Endothelial cell of umbilical vein (primary cell): ENCODE results near the gene ZBTB20. TPM values are rescaled to one million over a fixed set of nuclear protein-coding genes. Genes with fewer than 3 reads are reported as not detected.

Experiments
- BruUV-seq: library from RNA; stranded (reverse); fragments of 400-500 nt; replicated peaks from 2 replicates; lab custom pipeline; 2021; lab: Mats Ljungman, UMichigan
- CTCF ChIA-PET: fragments of 300-600, 350-600 bp; sonication (Branson Sonifier 250); formaldehyde crosslinking; loops from one replicate; lab custom pipeline; 2021; ENCODE audit warnings: antibody characterized with exemption, inconsistent platforms; lab: Charles Lee
- POLR2A ChIA-PET: fragments of 300-600, 350-600 bp; sonication (Branson Sonifier 250); formaldehyde crosslinking; loops from one replicate; lab custom pipeline; 2021; ENCODE audit warnings: antibody characterized with exemption, inconsistent platforms; lab: Charles Lee
- DNase-seq: peaks from one replicate; pipeline ENCODE4 v3.0.0-alpha.2; 2011; ENCODE audit warnings: low read depth, low spot score
- FAIRE-seq: peaks from 2 replicates; lab custom pipeline; 2011; peaks lifted over from hg19 to GRCh38; lab: Jason Lieb, UNC
- H2AFZ ChIP-seq: 2 replicates; pipeline ENCODE4 v1.6.0; 2012; ENCODE audit warnings: low read depth, low read length, control low read depth, inconsistent platforms
- H3K27ac ChIP-seq: 2 replicates; pipeline ENCODE4 v1.5.1; 2011; ENCODE audit warnings: low read depth, mild to moderate bottlenecking, control low read depth, low read length, moderate library complexity; ENCODE audit not compliant: insufficient read depth
- H3K27me3 ChIP-seq, 2 experiments: 2 replicates each; pipeline versions ENCODE4 v1.6.0 to v1.6.1; 2011; ENCODE audit warnings: low read length in 2 of 2, mixed read lengths in 1 of 2; ENCODE audit not compliant: control insufficient read depth in 2 of 2, insufficient read depth in 2 of 2
- H3K36me3 ChIP-seq, 2 experiments: 2 replicates in 1 of 2; 3 replicates in 1 of 2; pipeline ENCODE4 v1.5.1; 2011; ENCODE audit warnings: low read length in 2 of 2, mild to moderate bottlenecking in 1 of 2, moderate library complexity in 1 of 2; ENCODE audit not compliant: control insufficient read depth in 2 of 2, insufficient read depth in 2 of 2; ENCODE audit errors: extremely low read depth in 1 of 2
- H3K4me1 ChIP-seq: 3 replicates; pipeline ENCODE4 v1.5.1; 2011; ENCODE audit warnings: mild to moderate bottlenecking, low read length; ENCODE audit not compliant: control insufficient read depth, insufficient read depth; ENCODE audit errors: extremely low read depth
- H3K4me2 ChIP-seq: 2 replicates; pipeline ENCODE4 v1.6.1; 2011; ENCODE audit warnings: low read length, control low read depth, mixed read lengths; ENCODE audit not compliant: insufficient read depth
- H3K4me3 ChIP-seq, 3 experiments: fragments of 200-600 bp in 1 of 3; sonication (generic), shearing (Covaris generic) in 1 of 3; replicated peaks in 1 of 3; 2 replicates each; pipeline ENCODE4 v1.5.1; 2011 to 2016; ENCODE audit warnings: control low read depth in 3 of 3, low read length in 3 of 3, mild to moderate bottlenecking in 2 of 3, inconsistent platforms in 1 of 3, low read depth in 1 of 3, moderate library complexity in 1 of 3; ENCODE audit not compliant: insufficient read depth in 1 of 3
- H3K79me2 ChIP-seq: 2 replicates; pipeline ENCODE4 v1.6.0; 2012; ENCODE audit warnings: low read length, inconsistent platforms; ENCODE audit not compliant: control insufficient read depth, insufficient read depth
- H3K9ac ChIP-seq: replicated peaks from 2 replicates; pipeline ENCODE3; 2011; ENCODE audit warnings: low read length, control low read depth; ENCODE audit not compliant: insufficient read depth; ENCODE audit errors: extremely low read depth
- H3K9me1 ChIP-seq: replicated peaks from 3 replicates; pipeline ENCODE4 v1.6.0; 2011; ENCODE audit warnings: mild to moderate bottlenecking, low read length; ENCODE audit not compliant: control insufficient read depth, insufficient read depth; ENCODE audit errors: extremely low read depth
- H3K9me3 ChIP-seq: replicated peaks from 2 replicates; pipeline ENCODE4 v1.5.1; 2012; ENCODE audit warnings: low read length, inconsistent platforms; ENCODE audit not compliant: control insufficient read depth, insufficient read depth
- H4K20me1 ChIP-seq: replicated peaks from 2 replicates; pipeline ENCODE3; 2011; ENCODE audit warnings: mild to moderate bottlenecking, low read length; ENCODE audit not compliant: control insufficient read depth, insufficient read depth; ENCODE audit errors: extremely low read depth
- EZH2 ChIP-seq: IDR thresholded peaks from 2 replicates; pipeline ENCODE4 v1.6.1; 2012; ENCODE audit warnings: borderline replicate concordance, low read depth, mild to moderate bottlenecking, moderate library complexity, low read length, inconsistent platforms; ENCODE audit not compliant: severe bottlenecking
- FOS ChIP-seq: IDR thresholded peaks from 2 replicates; pipeline ENCODE4 v1.6.1; 2011; ENCODE audit warnings: mild to moderate bottlenecking, low read length, moderate library complexity, borderline replicate concordance; ENCODE audit not compliant: insufficient read depth
- GATA2 ChIP-seq: IDR thresholded peaks from 2 replicates; pipeline ENCODE4 v1.7.0; 2011; ENCODE audit warnings: low read depth, mild to moderate bottlenecking, moderate library complexity, mixed read lengths, low read length; ENCODE audit not compliant: insufficient read length, insufficient read depth
- JUN ChIP-seq: IDR thresholded peaks from 2 replicates; pipeline ENCODE4 v1.6.1; 2011; ENCODE audit warnings: borderline replicate concordance, low read depth; ENCODE audit not compliant: insufficient read length, insufficient read depth
- MYC ChIP-seq: IDR thresholded peaks from one replicate; pipeline ENCODE4 v1.6.1; 2011; ENCODE audit warnings: mild to moderate bottlenecking, low read depth, low read length
- POLR2A ChIP-seq: IDR thresholded peaks from 2 replicates; pipeline ENCODE4 v1.6.1; 2012; ENCODE audit warnings: low read depth, mild to moderate bottlenecking, control low read depth, low read length
- POLR2AphosphoS5 ChIP-seq: IDR thresholded peaks from 2 replicates; pipeline ENCODE4 v1.6.1; 2012; ENCODE audit warnings: low read depth, mild to moderate bottlenecking, control low read depth, low read length, moderate library complexity; ENCODE audit not compliant: insufficient read depth
- dilution Hi-C: fragments of 300-500 bp; cut with MboI; formaldehyde crosslinking; loops from one replicate; pipeline ENCODE4 v1.15.0; 2019; ENCODE audit warnings: low sequenced_read_pairs; ENCODE audit not compliant: extremely low pct_ligation_motif_present
- intact Hi-C: fragments of 100-400 bp; cut with micrococcal nuclease; formaldehyde crosslinking; loops from one replicate; pipeline ENCODE4 v1.10.0; 2022
- polyA plus RNA-seq, 4 experiments: library from polyadenylated mRNA; depleted of rRNA in 3 of 4; stranded (reverse) in 3 of 4; unstranded in 1 of 4; fragments of >200 nt; gene quantifications; 2 replicates each; pipeline versions ENCODE4 v1.2.1 to v1.2.3, GENCODE V29; 2011 to 2012; ENCODE audit warnings: missing spikeins in 1 of 4
- total RNA-seq: library from RNA; stranded (reverse); gene quantifications from 2 replicates; pipeline ENCODE4 v1.2.3, GENCODE V29; 2021
- TF ChIP-seq, protein P1 (sequence below), 2 donors: IDR thresholded peaks; 1 replicate in 1 of 2; 2 replicates in 1 of 2; pipeline ENCODE4 v1.5.1; 2011; ENCODE audit warnings: low read length in 2 of 2, mild to moderate bottlenecking in 2 of 2, moderate library complexity in 2 of 2, control low read depth in 1 of 2, inconsistent platforms in 1 of 2, low read depth in 1 of 2; ENCODE audit not compliant: insufficient read depth in 1 of 2; ENCODE audit errors: extremely low read depth in 1 of 2
- TF ChIP-seq, protein P2 (sequence below): IDR thresholded peaks from 2 replicates; pipeline ENCODE4 v1.6.1; 2011; ENCODE audit not compliant: insufficient read depth, insufficient read length

The ZBTB20 gene
- total and polyA plus RNA-seq, 2 donors (not counting 3 experiments of a cell fraction or from before 2014, with no cell fraction given) = 2.1 to 20.5 TPM

DNA sequence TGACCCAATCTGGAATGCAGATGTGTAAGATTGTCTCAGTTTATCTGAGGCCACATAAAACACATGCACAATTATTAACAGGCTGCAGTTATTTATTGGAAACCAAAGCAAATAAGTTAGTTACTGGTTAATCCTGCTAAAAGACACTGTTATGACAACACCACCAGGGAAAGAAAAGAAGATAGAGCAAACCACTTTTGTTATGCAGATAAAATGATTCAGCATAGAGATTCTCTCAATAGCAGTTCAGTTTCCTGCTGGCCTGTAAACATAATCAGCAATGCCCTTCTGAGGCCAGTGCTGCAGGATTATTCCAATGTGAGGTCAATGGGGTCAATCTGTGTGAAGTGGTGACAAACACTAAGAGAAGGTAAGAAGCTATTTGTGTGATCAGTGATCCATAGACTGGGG lies 244.4 kb downstream of the ZBTB20 start:
- BruUV-seq = no TSS peak
- ChIA-PET CTCF (no interaction called here), POLR2A (no interaction called here)
- FAIRE-seq (no peak), DNase-seq (no peak)
- Histone ChIP-seq H3K4me3 (no peak overlapping the region), H3K9me3 (no peaks in the 10 kb centered on the region), H3K4me2 (no peak overlapping the region), H3K27me3 (no peaks in the 10 kb centered on the region), H3K36me3 (no peaks in the 10 kb centered on the region), H3K9me1 (no peaks in the 10 kb centered on the region), H3K9ac (no peak overlapping the region), H3K79me2 (no peaks in the 10 kb centered on the region), H3K27ac (no peak overlapping the region), H4K20me1 (no peaks in the 10 kb centered on the region), H2AFZ (no peak overlapping the region), H3K4me1 (no peaks in the 10 kb centered on the region)
- TF ChIP-seq POLR2AphosphoS5 (no peak), EZH2 (no peak), JUN (no peak)
- intact Hi-C loops (no loop called here), dilution Hi-C loops (no loop called here)

DNA sequence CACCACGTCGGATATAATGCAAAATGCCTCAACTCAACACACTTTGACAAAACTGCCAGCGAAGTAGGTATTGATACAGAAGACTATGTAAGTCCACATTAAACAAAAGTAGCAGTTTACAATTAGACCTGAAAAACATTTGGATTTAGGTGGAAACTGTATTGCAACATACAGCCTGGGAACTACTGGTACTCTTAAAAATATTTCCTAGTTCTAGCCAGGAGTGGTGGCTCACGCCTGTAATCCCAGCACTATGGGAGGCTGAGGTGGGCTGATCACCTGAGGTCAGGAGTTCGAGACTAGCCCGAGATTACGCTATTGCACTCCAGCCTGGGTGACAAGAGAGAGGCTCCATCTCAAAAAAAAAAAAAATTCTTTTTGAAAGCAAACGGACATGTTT lies 246.2 kb downstream of the ZBTB20 start:
- intact Hi-C loops (no loop called here), dilution Hi-C loops (no loop called here)
- ChIA-PET CTCF (no interaction called here), POLR2A (no interaction called here)
- H3K27ac ChIP-seq = no peak overlapping the region
- no peaks in the 10 kb centered on the region for H4K20me1 ChIP-seq
- no peak overlapping the region for H2AFZ ChIP-seq
- no peaks in the 10 kb centered on the region for H3K79me2 ChIP-seq
- no peaks in the 10 kb centered on the region for H3K9me3 ChIP-seq
- no peaks in the 10 kb centered on the region for H3K4me1 ChIP-seq
- no peaks in the 10 kb centered on the region for H3K36me3 ChIP-seq
- no peaks in the 10 kb centered on the region for H3K9me1 ChIP-seq
- H3K4me3 ChIP-seq = no peak overlapping the region
- no peak overlapping the region for H3K9ac ChIP-seq
- BruUV-seq = no TSS peak
- DNase-seq (no peak), FAIRE-seq (no peak)
- TF ChIP-seq POLR2AphosphoS5 (no peak), MYC (no peak), POLR2A (no peak), EZH2 (no peak), GATA2 (no peak), JUN (no peak), FOS (no peak)
- TF ChIP-seq, protein P1, sequence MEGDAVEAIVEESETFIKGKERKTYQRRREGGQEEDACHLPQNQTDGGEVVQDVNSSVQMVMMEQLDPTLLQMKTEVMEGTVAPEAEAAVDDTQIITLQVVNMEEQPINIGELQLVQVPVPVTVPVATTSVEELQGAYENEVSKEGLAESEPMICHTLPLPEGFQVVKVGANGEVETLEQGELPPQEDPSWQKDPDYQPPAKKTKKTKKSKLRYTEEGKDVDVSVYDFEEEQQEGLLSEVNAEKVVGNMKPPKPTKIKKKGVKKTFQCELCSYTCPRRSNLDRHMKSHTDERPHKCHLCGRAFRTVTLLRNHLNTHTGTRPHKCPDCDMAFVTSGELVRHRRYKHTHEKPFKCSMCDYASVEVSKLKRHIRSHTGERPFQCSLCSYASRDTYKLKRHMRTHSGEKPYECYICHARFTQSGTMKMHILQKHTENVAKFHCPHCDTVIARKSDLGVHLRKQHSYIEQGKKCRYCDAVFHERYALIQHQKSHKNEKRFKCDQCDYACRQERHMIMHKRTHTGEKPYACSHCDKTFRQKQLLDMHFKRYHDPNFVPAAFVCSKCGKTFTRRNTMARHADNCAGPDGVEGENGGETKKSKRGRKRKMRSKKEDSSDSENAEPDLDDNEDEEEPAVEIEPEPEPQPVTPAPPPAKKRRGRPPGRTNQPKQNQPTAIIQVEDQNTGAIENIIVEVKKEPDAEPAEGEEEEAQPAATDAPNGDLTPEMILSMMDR (IDR thresholded peaks at IDR 0.05; ENCODE audit: extremely low read depth in 1 of 2, insufficient read depth in 1 of 2, low read depth in 1 of 2, low read length in 2 of 2) = no peak
- TF ChIP-seq, protein P2, sequence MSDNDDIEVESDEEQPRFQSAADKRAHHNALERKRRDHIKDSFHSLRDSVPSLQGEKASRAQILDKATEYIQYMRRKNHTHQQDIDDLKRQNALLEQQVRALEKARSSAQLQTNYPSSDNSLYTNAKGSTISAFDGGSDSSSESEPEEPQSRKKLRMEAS = no peak
- H3K27me3 ChIP-seq = no peaks in the 10 kb centered on the region
- H3K4me2 ChIP-seq = no peak overlapping the region
